NCI-H1436 treated with DMSO at 0.1 percent for 48 hours (cell line): ENCODE measurements around the gene PYCR2.
"Not testable (repeated sequence)": the region's sequence is repeated elsewhere in the genome, so short reads cannot be mapped to it uniquely, and the experiment has no call there.

Experiments used
- DNase-seq: peaks from one replicate; lab custom pipeline; 2025; lab: John Stamatoyannopoulos, UW

Gene PYCR2

GRCh38 chr1:225890346-225891228, 33.5 kb downstream of the PYCR2 start:
- DNase-seq = no peak

- no peak for DNase-seq
These were observed 34.3 kb downstream of the PYCR2 start for GRCh38 chr1:225889743-225890142.

GRCh38 chr1:225888898-225889601, 35.0 kb downstream of the PYCR2 start, which contains the start of gene LEFTY1:
TSS of gene LEFTY1 (minus strand) at chr1:225889146. CDS start at chr1:225889066, 80 bp downstream.
- no peak for DNase-seq

- no peak for DNase-seq
These were observed 35.7 kb downstream of the PYCR2 start for GRCh38 chr1:225888289-225888897.

- not testable (repeated sequence) for DNase-seq
These were observed 36.3 kb downstream of the PYCR2 start for GRCh38 chr1:225887554-225888288.

GRCh38 chr1:225887030-225887314, 37.1 kb downstream of the PYCR2 start:
- DNase-seq = no peak

- no peak for DNase-seq
These were observed 37.7 kb downstream of the PYCR2 start for GRCh38 chr1:225886159-225887029.

- DNase-seq = no peak
These were observed 38.7 kb downstream of the PYCR2 start for GRCh38 chr1:225885336-225885735.

- no peak for DNase-seq
These were observed 40.3 kb downstream of the PYCR2 start for GRCh38 chr1:225883616-225884265.

- no peak for DNase-seq
These were observed 41.1 kb downstream of the PYCR2 start for GRCh38 chr1:225882694-225883615.

- no peak for DNase-seq
These were observed 41.9 kb downstream of the PYCR2 start, which contains the start of gene TMEM63A for GRCh38 chr1:225881959-225882693. TSS of gene TMEM63A (minus strand) at chr1:225882380. CDS start at chr1:225877580, 4,800 bp downstream.

GRCh38 chr1:225881081-225881958, 42.7 kb downstream of the PYCR2 start:
- DNase-seq = no peak

- no peak for DNase-seq
These were observed 43.4 kb downstream of the PYCR2 start for GRCh38 chr1:225880636-225881035.

- no peak for DNase-seq
These were observed 43.8 kb downstream of the PYCR2 start for GRCh38 chr1:225880222-225880588.

- no peak for DNase-seq
These were observed 44.4 kb downstream of the PYCR2 start for GRCh38 chr1:225879521-225880221.

- DNase-seq = no peak
These were observed 45.8 kb downstream of the PYCR2 start for GRCh38 chr1:225878282-225878681.

- DNase-seq = no peak
These were observed 46.5 kb downstream of the PYCR2 start for GRCh38 chr1:225877580-225877979.
